Middle frontal gyrus (tissue), 1 donor: ENCODE data around the gene MPP1.

Experiments used
- DNase-seq: peaks from one replicate; pipeline ENCODE4 v3.0.0-alpha.2; 2015; ENCODE audit warnings: low spot score; ENCODE audit errors: extremely low spot score

MPP1 gene

DNA sequence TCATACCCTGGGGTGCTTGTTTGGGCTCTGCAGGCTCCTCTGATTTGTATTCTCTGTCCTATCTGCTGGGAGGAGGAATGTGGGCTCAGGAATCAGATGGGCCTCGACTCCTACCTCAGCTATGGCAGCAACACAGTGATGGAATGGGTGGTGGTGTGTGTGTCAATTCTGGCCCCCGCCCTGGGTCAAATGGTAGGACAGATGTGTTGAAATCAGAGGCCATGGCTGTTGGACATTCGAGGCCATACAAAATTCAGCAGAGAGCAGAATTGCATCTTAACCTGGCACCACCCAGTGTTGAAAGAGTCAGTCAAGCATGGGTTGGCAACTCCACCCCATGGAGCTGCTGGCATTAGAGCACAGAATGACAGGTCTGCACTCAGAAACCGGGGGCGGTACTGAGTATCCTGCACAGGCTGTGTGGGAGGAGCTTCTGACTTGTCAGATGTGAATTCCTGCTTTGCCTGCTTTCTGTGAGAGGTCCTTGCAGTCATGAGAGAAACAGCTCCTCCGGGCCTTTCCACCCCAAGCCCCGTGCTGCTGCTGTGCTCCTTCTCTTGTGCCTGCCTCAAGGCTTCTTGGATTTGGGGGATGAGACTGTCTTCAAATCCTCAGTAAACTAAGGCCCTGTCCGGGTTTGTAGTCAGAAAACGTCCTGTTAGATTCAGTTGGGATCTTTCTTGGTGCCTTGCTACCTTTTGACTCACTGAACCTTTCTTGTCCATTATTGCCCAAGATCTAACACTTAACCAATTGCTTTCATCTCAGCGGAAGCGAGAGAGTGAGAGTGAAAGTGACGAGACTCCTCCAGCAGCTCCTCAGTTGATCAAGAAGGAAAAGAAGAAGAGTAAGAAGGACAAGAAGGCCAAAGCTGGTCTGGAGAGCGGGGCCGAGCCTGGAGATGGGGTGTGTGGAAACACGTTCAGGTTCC lies 29.6 kb downstream of the MPP1 start:
- no peak for DNase-seq

DNA sequence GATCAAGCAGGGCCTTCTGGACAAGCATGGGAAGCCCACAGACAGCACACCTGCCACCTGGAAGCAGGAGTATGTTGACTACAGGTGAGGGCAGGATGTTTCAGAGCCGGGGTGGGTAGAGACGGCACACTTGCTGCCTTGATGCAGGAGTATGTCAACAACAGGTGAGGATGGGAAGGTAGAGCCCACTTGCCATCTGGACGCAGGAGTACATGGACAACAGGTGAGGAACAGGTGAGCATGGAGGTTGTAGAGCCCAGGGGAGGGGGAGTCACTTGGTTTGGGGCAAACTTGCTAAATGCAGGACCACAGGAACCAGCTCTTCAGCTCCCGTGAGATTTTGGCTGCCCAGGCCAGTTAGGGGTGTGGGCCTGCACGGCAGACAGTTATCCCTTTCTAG lies 30.7 kb downstream of the MPP1 start:
- no peak for DNase-seq

DNA sequence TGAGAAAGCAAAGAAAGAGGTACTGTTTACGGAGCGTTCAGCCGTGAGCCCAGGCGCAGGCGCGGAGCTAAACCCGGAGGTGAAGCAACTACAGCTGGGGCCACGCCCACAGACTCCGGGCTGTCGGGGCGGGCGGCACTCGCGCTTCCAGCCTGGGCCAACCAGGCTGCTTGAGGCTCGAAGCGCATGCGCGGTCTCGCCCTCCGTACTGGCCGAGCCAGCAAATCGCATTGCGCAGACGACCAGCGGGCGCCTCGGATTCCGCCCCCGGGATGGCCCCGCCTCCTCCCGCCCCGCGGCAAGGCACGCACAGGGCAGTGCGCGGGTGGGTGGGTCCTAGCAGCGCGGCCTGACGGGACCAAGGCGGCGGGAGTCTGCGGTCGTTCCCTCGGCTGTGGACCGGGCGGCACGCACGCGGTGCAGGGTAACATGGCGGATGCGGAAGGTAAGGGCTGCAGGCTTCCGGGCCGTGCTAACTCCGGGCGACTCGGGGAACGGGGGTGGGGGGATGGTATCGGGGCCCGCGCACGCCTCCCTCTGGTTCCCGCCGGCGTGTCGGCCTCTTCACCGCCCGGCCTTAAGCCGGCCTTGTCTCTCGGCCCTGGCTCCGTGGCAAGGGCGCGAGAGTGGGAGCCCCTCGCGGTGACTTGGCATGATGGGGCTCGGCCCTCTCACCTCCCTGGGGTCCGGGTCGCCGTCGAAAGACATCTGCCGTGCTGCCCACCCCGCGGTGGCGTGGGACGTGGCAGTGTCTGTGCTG lies 42.6 kb downstream of the MPP1 start, which contains the start of gene DKC1:
DKC1 (plus strand) TSS at position 328 of the 760 bp plus-strand sequence; CDS start at position 430, 102 bp downstream.
- peak; percentile 85 for DNase-seq

DNA sequence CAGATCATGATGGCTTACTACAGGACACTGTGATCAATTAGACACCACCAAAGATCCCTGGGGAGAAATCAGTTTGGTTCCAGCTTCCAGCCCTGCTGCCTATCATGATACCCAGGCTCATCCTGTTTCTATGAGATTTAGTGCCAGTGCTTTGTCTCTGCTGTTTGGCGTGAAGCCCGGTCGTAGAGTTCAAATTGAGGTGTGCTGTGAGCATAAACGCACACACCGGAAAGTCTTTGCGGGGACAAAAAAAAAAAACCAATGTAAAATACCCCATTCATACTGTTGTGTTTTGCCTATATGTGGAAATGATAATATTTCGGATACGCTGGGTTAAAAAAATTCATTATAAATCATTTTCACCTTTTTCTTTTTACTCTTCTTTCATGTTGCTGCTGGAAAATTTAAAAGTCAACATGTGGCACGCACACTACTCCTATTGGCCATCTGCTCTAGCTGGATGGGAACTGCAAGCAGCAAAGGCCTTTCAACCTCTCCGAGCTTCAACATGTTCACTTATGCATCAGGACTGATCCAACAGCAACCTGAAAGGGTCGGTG lies 43.2 kb downstream of the MPP1 start:
- no peak for DNase-seq

DNA sequence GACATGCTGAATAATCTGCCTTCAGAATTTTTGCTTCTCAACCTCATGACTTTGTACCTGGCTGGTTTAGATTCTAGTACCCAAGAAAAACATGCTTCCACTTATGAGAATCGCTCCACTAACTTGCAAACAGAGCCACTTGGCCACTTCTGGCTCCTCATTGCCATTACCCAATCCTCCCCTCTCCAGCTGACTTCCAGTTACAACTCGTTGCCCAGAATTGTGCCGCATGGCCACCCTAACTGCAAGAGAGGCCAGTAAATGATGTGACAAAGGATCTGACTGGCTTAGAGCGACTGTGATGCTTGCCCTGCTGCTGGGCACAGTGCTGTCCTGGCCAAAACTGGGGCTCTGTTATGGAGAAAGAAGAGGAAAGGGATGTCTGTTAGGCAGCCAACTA lies 46.6 kb downstream of the MPP1 start:
- DNase-seq, result no peak

DNA sequence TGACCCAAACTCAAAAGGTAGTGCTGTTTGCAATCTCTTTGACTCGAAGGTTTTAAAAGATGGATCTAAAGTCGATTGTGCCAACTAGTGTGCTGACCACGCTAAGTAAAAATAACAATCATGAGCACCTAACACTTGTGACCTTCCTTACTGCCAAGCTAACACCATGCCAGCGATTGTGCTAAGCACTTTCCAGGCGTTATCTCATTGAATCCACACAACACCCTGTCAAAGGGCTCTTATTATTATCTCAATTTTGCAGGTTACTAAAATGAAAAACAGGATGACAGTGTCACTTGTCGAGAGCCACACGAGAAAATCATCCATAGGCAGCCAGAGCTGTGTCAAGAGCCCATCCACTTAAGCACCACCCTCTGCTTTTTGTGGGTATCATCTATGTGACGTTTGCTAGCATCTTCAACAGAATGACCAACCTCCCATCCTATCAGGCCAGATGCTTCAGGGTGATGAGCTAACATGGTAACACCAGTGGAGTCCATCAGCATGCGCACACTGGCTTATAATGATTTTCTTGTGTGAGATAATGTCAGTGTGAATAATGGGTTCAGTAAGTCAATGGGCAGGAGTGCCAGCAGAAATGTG lies 53.5 kb downstream of the MPP1 start:
- no peak for DNase-seq

DNA sequence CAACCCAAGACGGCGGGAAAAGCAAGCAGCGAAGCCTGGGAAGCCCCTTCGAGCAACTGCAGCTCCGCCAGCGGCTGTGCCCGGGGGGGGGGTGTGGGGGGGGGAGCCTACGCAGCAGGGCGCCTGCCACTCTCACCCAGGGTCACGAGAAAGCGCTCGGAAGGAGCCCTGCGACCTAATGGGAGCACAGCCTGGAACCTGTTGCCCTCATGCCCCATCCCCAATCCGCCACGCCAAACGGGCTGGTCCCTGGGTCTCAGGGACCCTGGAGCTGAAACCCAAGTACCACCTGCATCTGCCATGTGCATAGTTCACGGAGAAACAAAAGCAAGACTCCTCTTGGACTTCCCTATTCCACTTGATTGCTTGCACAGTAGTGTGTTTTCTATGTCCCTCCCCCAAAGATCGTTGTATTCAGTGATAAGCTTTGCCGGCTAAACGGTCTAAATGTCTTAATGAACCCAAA lies 54.0 kb downstream of the MPP1 start:
- DNase-seq, result no peak

DNA sequence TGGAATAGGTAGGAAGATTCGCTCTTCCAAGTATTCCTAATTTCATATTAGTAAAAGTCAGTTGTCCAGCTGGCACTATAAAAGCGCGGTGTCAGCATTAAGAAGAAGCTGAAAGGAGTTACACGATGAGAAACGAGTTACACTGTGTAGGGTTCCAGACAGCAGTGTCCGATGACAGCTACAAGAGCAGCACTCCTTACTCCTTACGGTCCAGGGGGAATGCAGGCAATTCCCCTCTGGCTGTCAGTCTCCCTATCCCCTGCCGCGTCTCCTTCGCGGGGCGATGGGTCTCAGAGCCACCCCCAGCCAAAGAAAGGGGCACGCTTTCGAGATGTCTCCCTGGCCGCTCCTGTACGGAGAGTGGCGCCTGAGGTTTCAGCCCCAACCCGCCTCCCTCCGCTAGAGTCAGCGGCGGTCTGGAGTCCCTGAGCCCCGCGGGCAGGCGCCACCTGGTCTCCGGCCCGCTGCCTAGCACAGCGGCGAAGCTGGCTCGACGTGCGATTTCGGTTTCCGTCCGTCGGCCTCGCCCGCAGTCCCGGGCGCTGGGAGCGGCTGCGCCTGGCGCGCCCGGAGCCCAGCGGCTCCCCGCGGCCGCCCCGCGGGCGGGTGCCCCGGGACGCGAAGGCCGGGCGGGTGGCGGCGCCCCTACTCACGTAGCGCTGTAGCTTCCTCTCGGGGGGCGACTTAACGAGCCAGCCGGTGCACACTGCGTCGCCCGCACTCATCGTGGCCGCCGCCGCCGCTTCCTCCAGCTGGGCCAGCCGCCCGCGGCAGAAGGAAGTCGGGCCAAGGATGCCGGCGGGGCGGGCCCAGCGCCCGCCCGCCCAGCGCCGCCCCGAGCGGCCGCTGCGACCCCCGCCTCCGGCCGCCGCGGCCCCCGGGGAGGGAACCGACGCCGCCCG lies 54.7 kb downstream of the MPP1 start, which contains the start of gene GAB3:
GAB3 (minus strand) TSS at position 777 of the 902 bp plus-strand sequence; CDS start at position 725, 52 bp downstream.
- DNase-seq, result no peak

DNA sequence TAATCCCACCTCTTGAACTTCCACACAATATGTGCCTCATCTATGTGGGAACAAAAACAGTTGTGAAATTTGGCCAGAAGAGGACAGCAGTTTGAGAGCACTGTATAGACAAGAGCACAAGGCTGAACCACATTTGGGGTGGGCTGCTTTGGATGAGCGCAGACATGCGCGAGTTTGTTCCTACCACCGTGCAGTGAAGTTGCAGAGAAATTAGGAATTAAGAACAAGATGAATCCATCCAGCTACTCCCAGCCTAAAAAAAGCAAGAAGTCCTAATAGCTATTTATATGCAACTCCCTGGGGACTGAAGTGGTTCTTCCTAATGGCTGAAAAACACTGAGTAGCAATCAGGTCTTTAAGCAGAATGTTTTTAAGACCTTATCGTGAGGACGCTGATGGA lies 55.4 kb downstream of the MPP1 start:
- DNase-seq, result no peak

DNA sequence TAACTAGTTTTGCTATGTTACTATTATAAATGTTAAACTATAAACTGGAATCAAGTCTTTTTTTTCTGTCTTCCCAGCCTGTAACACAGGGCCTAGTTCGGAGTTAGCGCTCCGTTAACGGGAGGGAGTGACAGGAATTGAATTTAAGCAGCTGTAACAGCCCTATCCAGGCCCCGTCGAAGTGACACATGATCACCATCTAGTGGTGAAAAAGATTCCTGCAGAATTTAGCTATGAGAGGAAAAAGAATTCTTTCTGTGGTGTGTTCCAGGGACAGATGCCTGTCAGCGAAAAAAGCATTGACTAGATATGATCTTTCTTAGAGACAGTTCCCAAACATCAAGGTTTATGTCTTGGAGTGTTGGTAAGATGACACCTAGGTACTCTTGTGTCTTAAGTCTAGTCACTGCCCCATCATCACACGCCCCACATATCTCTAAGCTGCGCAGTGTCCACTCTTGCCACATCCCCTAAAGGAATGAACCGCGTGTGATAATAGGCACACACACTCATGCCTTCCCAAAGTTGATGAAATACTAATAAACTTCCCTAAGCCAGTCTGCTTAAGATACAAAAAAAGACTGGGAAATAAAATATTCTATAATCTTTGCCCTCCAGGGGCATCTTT lies 56.5 kb downstream of the MPP1 start:
- DNase-seq, result peak; percentile 18

DNA sequence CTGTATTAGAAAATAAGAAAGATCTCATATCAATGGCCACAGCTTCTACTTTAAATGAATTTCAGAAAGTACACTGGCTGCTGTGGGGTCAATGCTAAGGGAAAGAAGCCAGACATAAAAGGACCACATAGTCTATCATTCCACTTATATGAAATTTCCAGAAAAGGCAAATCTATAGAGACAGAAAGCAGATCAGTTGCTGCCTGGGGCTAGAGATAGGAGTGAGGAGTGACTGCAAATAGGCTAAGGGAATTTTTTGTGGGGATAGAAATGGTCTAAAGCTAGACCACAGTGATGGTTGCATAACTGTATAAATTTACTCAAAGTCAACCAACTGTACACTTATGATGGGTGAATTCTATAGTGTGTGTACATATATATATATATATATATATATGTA lies 62.7 kb downstream of the MPP1 start:
- DNase-seq, result no peak

DNA sequence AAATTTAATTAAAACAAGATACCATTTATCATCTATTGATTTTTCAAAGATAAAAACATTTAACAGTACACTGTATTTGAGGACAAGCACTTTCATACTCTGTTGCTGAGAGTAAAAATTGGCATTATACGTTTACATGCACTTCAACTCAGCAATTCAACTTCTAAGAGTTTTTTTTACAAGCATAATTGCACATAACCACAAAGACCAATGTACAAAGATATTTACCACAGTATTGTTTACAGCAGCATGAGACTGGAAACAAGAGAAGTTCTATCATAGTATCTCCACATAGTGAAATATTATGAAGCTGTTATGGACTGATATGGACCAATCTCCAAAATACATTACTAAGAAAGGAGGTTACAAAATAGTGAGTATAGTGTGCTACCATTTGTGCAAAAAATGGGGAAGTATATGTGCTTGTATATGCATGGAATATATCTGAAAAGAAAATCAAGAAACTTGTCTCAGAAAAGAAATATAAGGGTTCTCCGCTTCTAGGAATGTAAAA lies 65.3 kb downstream of the MPP1 start:
- DNase-seq, result no peak

DNA sequence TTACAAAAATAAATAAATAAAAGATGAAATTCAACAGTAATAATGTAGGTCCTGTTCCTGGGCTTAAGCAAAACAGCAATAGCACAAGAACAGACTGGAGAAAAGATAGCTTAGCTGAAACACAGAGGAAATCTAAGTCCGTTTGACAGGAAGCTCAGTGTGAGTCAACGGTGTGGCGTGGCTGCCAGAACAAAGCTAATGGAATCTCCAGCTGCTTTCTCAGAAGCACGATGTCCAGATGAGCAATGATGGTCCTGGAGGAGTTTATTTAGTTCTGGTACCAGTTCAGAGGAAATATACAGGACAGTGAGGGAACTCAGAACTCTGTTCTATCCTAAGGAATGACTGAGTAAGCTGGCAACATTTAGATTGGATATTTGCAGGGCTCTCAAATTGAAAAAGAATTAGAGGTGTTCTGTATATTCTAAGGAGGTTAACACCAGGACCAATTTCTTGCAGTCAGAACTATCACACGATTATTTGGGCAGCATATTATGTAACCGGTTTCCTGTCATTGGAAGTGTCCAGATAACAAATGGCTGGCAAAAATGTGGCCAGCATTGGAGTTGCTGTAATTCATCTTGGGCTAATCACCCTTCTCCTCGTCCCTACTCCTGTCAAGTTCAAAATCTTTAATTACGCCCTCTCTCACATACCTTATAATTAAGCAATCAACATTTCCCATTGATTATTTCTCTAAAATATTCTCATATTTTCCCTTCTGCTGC lies 67.1 kb downstream of the MPP1 start:
- DNase-seq, result no peak

DNA sequence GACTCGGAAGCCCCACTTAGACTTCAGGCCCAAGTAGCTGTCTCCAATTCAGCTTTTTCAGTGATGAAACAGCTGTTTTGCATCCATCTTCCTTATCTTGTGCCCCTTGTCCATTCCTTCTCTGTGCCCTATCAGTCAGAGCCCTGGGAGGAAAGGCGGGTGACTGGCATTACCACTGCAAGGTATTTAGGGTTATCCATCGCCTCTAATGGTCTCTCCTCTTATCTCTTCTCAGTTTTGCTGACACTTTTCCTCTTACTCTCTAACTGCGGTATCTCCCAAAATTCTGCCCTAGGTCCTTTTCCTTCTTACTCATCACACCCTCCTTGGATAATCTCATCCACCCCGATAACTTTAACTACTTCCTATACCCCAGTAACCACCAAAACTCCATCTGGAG lies 68.1 kb downstream of the MPP1 start:
- no peak for DNase-seq

DNA sequence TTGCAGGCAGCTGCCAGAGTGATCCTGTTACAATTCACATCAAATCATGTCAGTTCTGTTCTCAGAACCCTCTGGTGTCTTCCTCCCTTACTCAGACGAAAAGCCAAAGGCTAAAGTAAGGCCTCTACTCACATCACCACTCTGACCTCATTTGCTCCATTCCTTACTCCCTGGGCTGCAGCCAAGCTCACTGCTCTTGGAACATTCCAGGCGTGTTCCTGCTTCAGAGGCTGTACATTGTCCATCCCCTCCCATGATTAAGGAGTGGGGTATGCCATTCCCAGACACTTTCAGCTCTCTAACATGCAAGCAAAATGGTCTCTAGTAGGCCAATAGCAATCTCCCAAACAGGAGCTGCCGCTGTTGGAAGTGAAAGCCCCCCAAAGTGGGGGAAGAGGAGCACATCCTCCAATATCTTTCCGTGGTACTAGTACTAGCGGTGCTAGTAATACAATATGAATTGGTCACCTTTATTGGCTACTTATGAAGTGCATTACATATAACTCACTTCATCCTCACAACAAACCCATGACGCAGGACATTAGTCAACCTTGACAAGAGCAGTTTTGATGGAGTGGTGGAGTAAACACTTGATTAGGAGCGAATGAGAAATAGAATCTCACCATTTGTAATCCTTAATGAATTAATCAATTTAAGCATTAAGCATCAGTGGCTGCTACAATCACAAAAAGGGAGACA lies 69.4 kb downstream of the MPP1 start:
- no peak for DNase-seq

DNA sequence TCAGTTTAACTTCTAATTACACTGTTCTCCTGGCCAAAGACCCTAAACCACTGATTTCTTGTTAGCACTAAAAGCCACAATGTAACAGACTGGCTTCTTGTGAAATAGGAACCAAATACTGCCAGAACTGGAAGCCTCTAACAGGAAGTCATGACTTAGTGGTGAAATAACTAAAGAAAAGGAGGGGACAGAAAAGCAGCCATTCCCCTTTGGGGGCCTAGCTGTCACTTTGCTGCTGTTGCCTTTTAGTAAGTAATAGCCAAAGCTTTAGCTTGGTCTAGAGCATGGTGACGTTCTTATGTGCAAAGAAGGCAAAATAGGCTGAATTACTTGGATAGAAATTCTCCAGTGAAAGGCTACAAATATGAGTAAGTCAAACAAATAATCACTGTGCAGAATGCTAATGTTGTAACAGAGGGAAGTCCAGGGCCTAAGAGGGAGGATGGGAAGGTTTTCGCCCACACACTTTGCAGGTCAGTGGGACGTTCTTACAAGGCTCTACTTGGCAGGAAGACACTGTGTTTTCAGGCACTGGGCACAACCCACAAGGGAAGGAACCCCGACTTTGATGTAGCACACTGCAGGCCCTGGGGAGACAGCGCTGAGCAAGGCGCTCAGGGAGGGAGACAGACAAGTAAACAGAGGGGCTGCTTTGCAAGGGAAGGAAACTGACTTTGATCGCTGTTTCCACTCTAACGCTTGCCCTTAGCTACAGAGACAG lies 71.1 kb downstream of the MPP1 start:
- no peak for DNase-seq

DNA sequence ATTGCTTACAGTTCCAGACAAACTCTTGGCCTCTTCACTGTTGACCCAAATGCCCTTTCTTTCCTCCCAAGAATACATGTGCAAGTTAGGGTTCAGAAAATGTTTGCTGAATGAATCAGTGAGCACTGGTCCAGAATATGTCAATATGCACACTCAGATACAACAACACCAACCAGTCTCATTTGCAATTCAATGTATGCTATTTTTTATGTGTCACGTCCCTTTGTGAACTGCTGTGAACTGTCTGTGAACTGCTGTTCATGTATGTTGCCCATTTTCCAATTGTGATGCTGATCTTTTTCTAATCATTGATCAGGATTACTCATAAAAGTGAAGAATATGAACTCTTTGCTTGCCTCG lies 72.2 kb downstream of the MPP1 start:
- DNase-seq, result no peak
